Uterus (tissue), 2 donors: ENCODE results near the gene GIT2.

Experiments used
- CTCF ChIP-seq, 4 experiments: fragments of 200-600 bp in 2 of 4; fragments of 450-650 bp in 2 of 4; sonication (generic) in 2 of 4; IDR thresholded peaks; one replicate each; pipeline ENCODE4 v1.5.1; 2016 to 2019; ENCODE audit warnings: antibody characterized with exemption in 4 of 4, mild to moderate bottlenecking in 2 of 4, moderate library complexity in 1 of 4
- POLR2A ChIP-seq, 2 donors: fragments of 450-650 bp; IDR thresholded peaks; one replicate each; pipeline ENCODE4 v1.6.1; 2016; ENCODE audit warnings: antibody characterized with exemption in 2 of 2, mild to moderate bottlenecking in 1 of 2, moderate library complexity in 1 of 2

- TF ChIP-seq CTCF (IDR thresholded peaks at IDR 0.05) (no peak), POLR2A (IDR thresholded peaks at IDR 0.05) (no peak)
Observed at GRCh38 chr12:109946913-109947312, 49.3 kb downstream of the GIT2 start.
